ENCODE measurements around the gene OR51T1. TPM values are rescaled to one million over a fixed set of nuclear protein-coding genes. Genes with fewer than 3 reads are reported as not detected.

The OR51T1 gene
- total and polyA plus RNA-seq, 2 donors (not counting 1 experiment from before 2014, with no cell fraction given), result not detected

GRCh38 chr11:4839851-4840549 is 41.7 kb upstream of the OR51T1 start:
- H3K36me3 ChIP-seq (replicated peaks in 1 of 2; ENCODE audit: control extremely low read depth in 1 of 2, control insufficient read depth in 1 of 2, extremely low read depth in 1 of 2, insufficient read depth in 2 of 2, low read length in 1 of 2), result no peaks in the 10 kb centered on the region
- H3K9ac ChIP-seq (ENCODE audit: low read length), result no peak overlapping the region
- 92% methylated on average over 1 of the region's 2 CpGs for WGBS (ENCODE audit: insufficient coverage)
- no peak for TF ChIP-seq EZH2 (IDR thresholded peaks at IDR 0.05; ENCODE audit: borderline replicate concordance, insufficient read depth, low read depth, low read length, poor library complexity, severe bottlenecking)
- no peak for TF ChIP-seq CTCF (IDR thresholded peaks at IDR 0.05)
- ChIA-PET CTCF (no interaction called here), POLR2A (no interaction called here)
- Mint-ChIP-seq H3K27me3 (peaks cover 7% of the 10 kb centered on the region), H3K9me3 (ENCODE audit: insufficient read depth) (no peaks in the 10 kb centered on the region), H3K4me1 (no peaks in the 10 kb centered on the region), H3K27ac (no peak overlapping the region), H3K4me3 (no peak overlapping the region)
- intact Hi-C loops (cut with micrococcal nuclease), result no loop called here
- no peaks in the 10 kb centered on the region for H3K27me3 ChIP-seq (replicated peaks in 1 of 4; ENCODE audit: control extremely low read depth in 1 of 4, control insufficient read depth in 3 of 4, insufficient read depth in 4 of 4, low read length in 3 of 4)
- H3K79me2 ChIP-seq (ENCODE audit: control insufficient read depth, insufficient read depth, low read length), result no peaks in the 10 kb centered on the region
- H4K20me1 ChIP-seq (ENCODE audit: control insufficient read depth, insufficient read depth, low read length, poor library complexity, severe bottlenecking), result no peaks in the 10 kb centered on the region
- no peak overlapping the region for H3K4me3 ChIP-seq (ENCODE audit: control extremely low read depth in 1 of 5, extremely low read depth in 1 of 5, insufficient read depth in 1 of 5, low read depth in 2 of 5, low read length in 4 of 5)
- no peak for ATAC-seq (ENCODE audit: low read depth)
- no peak for DNase-seq
- H3K9me3 ChIP-seq (ENCODE audit: control extremely low read depth in 1 of 3, control insufficient read depth in 2 of 3, insufficient read depth in 1 of 3, low read length in 2 of 3), result peaks cover 0 to 7% (median 0%) of the 10 kb centered on the region in 3 donors
- H2AFZ ChIP-seq (ENCODE audit: insufficient read depth, low read depth, low read length, poor library complexity, severe bottlenecking), result no peak overlapping the region
- no peaks in the 10 kb centered on the region for H3K4me1 ChIP-seq (ENCODE audit: control insufficient read depth in 2 of 2, insufficient read depth in 2 of 2, low read length in 2 of 2)
- no peak overlapping the region for H3K27ac ChIP-seq (ENCODE audit: low read length in 2 of 2)
- no peak overlapping the region for H3K4me2 ChIP-seq (replicated peaks; ENCODE audit: low read depth, low read length, poor library complexity, severe bottlenecking)

- no peak for ATAC-seq (ENCODE audit: low read depth)
Observed at GRCh38 chr11:4848908-4849532, 32.7 kb upstream of the OR51T1 start, which contains the start of gene OR51S1. OR51S1 (minus strand) TSS chr11:4849208; CDS start chr11:4849208, 0 bp downstream.

More at GRCh38 chr11:4848908-4849532, 32.7 kb upstream of the OR51T1 start, which contains the start of gene OR51S1:
- Histone ChIP-seq H3K27ac (ENCODE audit: low read length in 2 of 2) (no peak within 1 kb of the TSS), H3K79me2 (ENCODE audit: control insufficient read depth, insufficient read depth, low read length) (no peaks in the 10 kb centered on the region), H3K9me3 (ENCODE audit: control extremely low read depth in 1 of 3, control insufficient read depth in 2 of 3, insufficient read depth in 1 of 3, low read length in 2 of 3) (peaks cover 0 to 3% (median 0%) of the 10 kb centered on the region in 3 donors), H3K4me2 (replicated peaks; ENCODE audit: low read depth, low read length, poor library complexity, severe bottlenecking) (no peak within 1 kb of the TSS), H3K27me3 (replicated peaks in 1 of 4; ENCODE audit: control extremely low read depth in 1 of 4, control insufficient read depth in 3 of 4, insufficient read depth in 4 of 4, low read length in 3 of 4) (no peaks in the 10 kb centered on the region), H3K4me3 (ENCODE audit: control extremely low read depth in 1 of 5, extremely low read depth in 1 of 5, insufficient read depth in 1 of 5, low read depth in 2 of 5, low read length in 4 of 5) (no peak within 1 kb of the TSS), H3K9ac (ENCODE audit: low read length) (no peak within 1 kb of the TSS), H3K36me3 (replicated peaks in 1 of 2; ENCODE audit: control extremely low read depth in 1 of 2, control insufficient read depth in 1 of 2, extremely low read depth in 1 of 2, insufficient read depth in 2 of 2, low read length in 1 of 2) (no peaks in the 10 kb centered on the region), H2AFZ (ENCODE audit: insufficient read depth, low read depth, low read length, poor library complexity, severe bottlenecking) (no peak within 1 kb of the TSS), H3K4me1 (ENCODE audit: control insufficient read depth in 2 of 2, insufficient read depth in 2 of 2, low read length in 2 of 2) (no peaks in the 10 kb centered on the region), H4K20me1 (ENCODE audit: control insufficient read depth, insufficient read depth, low read length, poor library complexity, severe bottlenecking) (no peaks in the 10 kb centered on the region)
- no peak for TF ChIP-seq EZH2 (IDR thresholded peaks at IDR 0.05; ENCODE audit: borderline replicate concordance, insufficient read depth, low read depth, low read length, poor library complexity, severe bottlenecking)
- TF ChIP-seq CTCF (IDR thresholded peaks at IDR 0.05), result no peak
- ChIA-PET POLR2A (no interaction called here), CTCF (no interaction called here)
- intact Hi-C loops (cut with micrococcal nuclease), result no loop called here
- 83% methylated on average over 5 of the region's 9 CpGs for WGBS (ENCODE audit: insufficient coverage)
- Mint-ChIP-seq H3K9me3 (ENCODE audit: insufficient read depth) (no peaks in the 10 kb centered on the region), H3K4me1 (no peaks in the 10 kb centered on the region), H3K4me3 (no peak within 1 kb of the TSS), H3K27me3 (peaks cover 20% of the 10 kb centered on the region), H3K27ac (no peak within 1 kb of the TSS)
- no peak for DNase-seq

Measured in B cell (primary cell).